ENCODE results near the gene TRIM10.

The TRIM10 gene

DNA sequence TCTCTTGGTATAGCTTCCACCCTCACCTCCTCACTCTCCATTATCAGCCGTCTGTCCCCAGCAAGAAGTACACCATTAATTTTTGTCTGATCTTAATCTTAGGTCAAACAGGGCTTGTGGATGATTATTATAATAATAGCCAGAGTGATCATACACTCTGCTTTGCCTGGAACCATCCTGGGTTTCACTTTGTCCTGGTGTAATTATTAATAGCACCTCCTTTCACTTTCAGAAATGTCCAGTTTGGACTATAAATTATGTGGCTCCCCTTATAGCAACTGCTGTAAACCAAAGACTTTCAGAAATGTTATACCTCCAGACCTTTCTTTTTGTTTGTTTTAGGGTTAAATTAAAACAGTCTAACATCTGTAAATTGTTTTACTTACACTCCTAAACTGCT, 47.2 kb downstream of the TRIM10 start:
- H3K27me3 ChIP-seq (replicated peaks; ENCODE audit: control insufficient read depth, insufficient read depth, low read length): peaks cover 49% of the 10 kb centered on the region
- no peak for DNase-seq (ENCODE audit: low read depth)
- no peaks in the 10 kb centered on the region for H3K36me3 ChIP-seq (ENCODE audit: control insufficient read depth, insufficient read depth, low read length, severe bottlenecking)
- no peaks in the 10 kb centered on the region for H3K4me1 ChIP-seq (ENCODE audit: control insufficient read depth, insufficient read depth, low read length)
- H3K9ac ChIP-seq (ENCODE audit: low read length): no peak overlapping the region
- H3K4me3 ChIP-seq (ENCODE audit: low read length): no peak overlapping the region
- H3K9me3 ChIP-seq (ENCODE audit: control insufficient read depth, low read length): no peaks in the 10 kb centered on the region

DNA sequence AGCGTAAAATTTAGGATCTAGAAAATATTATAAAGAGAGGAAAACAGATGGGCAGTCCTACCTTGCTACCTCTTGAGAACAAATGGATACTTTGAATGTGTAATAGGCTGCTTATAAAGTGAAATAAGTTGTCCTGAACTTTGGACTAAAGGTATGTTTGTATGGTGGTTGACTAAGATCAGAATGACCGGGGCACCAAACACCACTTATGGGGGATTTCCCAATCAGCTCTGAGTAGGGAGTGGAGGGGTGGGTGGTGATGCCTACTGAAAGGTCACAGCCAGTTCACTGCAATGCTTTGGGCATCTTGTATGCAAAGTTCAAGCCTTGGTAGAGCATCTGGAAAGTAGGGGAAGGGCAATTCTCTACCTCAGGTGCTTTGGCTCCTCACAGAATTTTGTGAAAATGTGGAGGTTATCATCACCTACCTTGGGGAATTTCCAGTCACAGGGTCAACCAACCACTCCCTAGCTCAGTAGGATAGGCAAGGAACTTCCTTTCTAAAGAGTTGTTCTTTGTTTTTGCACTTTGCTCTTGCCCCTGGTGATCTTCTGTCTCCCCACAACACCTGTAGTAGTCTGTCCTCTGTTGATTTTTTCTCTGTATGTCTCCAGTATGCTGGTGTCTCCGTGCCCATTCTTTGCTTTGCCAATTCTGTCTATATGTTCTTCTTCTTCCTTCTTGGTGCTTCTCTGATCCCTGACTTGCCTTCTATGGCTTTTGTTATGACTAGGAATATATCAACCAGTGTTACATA, 47.8 kb downstream of the TRIM10 start, which contains the start of gene TRIM31:
TSS of gene TRIM31 (minus strand) at position 88 of the 757 bp plus-strand sequence. CDS start 285 bp downstream, outside the sequence.
- Histone ChIP-seq H3K36me3 (ENCODE audit: control insufficient read depth, insufficient read depth, low read length, severe bottlenecking) (no peaks in the 10 kb centered on the region), H3K27me3 (replicated peaks; ENCODE audit: control insufficient read depth, insufficient read depth, low read length) (peaks cover 54% of the 10 kb centered on the region), H3K9ac (ENCODE audit: low read length) (no peak within 1 kb of the TSS), H3K4me3 (ENCODE audit: low read length) (no peak within 1 kb of the TSS), H3K9me3 (ENCODE audit: control insufficient read depth, low read length) (no peaks in the 10 kb centered on the region), H3K4me1 (ENCODE audit: control insufficient read depth, insufficient read depth, low read length) (no peaks in the 10 kb centered on the region)
- DNase-seq (ENCODE audit: low read depth): no peak

DNA sequence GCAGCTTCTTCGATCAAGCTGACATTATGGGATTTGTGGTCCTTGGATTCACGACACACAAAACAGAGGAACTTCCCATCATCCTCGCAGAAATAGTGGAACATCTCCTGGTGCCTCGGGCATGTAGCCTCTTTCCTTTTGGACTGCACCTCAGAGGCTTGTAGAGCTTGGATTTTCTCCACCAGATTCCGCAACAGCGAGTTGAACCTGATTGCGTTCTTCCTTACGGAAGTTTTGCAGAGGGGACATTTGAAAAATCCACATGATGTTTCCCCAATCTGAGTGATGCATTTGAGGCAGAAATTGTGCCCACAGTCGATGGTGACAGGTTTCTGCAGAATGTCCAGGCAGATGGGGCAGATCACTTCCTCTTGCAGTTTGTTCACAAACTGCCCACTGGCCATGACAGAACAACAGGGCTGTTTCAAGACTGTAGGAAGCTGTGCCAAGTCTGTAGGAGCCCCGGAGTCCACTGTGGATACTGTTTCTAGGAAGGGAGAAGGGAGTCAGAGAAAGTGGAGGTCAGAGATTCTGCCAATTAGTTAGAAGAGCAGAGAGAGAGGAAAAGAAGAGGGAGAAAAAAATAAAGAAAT, 48.5 kb downstream of the TRIM10 start:
- H3K4me1 ChIP-seq (ENCODE audit: control insufficient read depth, insufficient read depth, low read length): no peaks in the 10 kb centered on the region
- H3K9me3 ChIP-seq (ENCODE audit: control insufficient read depth, low read length): no peaks in the 10 kb centered on the region
- no peak overlapping the region for H3K4me3 ChIP-seq (ENCODE audit: low read length)
- DNase-seq (ENCODE audit: low read depth): no peak
- H3K9ac ChIP-seq (ENCODE audit: low read length): no peak overlapping the region
- no peaks in the 10 kb centered on the region for H3K36me3 ChIP-seq (ENCODE audit: control insufficient read depth, insufficient read depth, low read length, severe bottlenecking)
- peaks cover 57% of the 10 kb centered on the region for H3K27me3 ChIP-seq (replicated peaks; ENCODE audit: control insufficient read depth, insufficient read depth, low read length)

DNA sequence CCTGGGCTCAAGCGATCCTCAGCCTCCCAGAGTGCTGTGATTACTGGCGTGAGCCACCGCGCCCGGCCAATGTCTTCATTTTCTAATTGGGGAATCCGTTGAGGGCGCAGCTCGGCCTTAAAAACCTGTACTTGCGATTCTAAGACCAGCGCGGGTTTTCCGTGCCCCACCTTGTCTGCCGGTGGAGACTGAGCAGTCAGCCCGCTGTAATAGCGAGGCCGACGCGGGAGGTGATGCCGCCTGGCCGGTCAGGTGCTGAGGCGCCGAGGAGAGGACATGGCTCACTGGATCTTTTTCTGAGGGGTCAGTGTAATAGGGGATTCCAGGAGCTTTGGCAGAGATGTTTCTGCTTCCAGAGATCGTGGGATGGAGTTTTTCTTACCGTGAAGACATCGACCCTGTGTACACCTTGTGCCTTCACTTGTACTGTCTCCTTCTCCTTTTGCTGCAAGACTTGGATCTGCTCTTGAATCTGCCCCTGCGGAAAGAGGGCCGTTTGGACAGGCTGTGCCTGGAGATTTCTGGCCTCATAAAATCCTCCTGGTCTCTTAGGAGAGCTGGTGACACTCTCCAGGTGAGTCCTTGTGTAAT, 49.6 kb downstream of the TRIM10 start:
- Histone ChIP-seq H3K4me1 (ENCODE audit: control insufficient read depth, insufficient read depth, low read length) (no peaks in the 10 kb centered on the region), H3K9me3 (ENCODE audit: control insufficient read depth, low read length) (no peaks in the 10 kb centered on the region), H3K9ac (ENCODE audit: low read length) (no peak overlapping the region), H3K27me3 (replicated peaks; ENCODE audit: control insufficient read depth, insufficient read depth, low read length) (peaks cover 61% of the 10 kb centered on the region), H3K4me3 (ENCODE audit: low read length) (no peak overlapping the region), H3K36me3 (ENCODE audit: control insufficient read depth, insufficient read depth, low read length, severe bottlenecking) (no peaks in the 10 kb centered on the region)
- no peak for DNase-seq (ENCODE audit: low read depth)

DNA sequence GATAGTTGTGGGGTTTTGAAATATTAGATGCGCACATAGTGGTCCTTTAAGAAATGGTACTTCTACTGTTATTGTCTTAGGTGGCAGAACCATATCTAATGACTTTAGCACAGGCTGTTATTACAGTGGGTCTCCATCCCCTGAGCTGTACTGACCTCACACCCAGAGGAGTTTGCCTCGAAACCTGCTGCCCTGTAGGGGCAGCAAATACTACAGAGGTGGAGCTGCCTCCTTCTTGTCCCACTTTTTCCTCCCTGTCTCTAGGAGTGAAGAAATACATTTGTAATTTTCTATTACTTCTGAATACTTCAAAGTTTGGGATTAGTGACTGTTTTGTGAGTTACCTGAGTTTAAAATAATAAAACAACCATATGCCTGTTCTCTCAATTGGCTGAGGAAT, 56.4 kb downstream of the TRIM10 start:
- no peaks in the 10 kb centered on the region for H3K36me3 ChIP-seq (ENCODE audit: control insufficient read depth, insufficient read depth, low read length, severe bottlenecking)
- no peaks in the 10 kb centered on the region for H3K9me3 ChIP-seq (ENCODE audit: control insufficient read depth, low read length)
- DNase-seq (ENCODE audit: low read depth): no peak
- H3K4me3 ChIP-seq (ENCODE audit: low read length): no peak overlapping the region
- peaks cover 30% of the 10 kb centered on the region for H3K4me1 ChIP-seq (ENCODE audit: control insufficient read depth, insufficient read depth, low read length)
- H3K27me3 ChIP-seq (replicated peaks; ENCODE audit: control insufficient read depth, insufficient read depth, low read length): peaks cover 40% of the 10 kb centered on the region
- no peak overlapping the region for H3K9ac ChIP-seq (ENCODE audit: low read length)

DNA sequence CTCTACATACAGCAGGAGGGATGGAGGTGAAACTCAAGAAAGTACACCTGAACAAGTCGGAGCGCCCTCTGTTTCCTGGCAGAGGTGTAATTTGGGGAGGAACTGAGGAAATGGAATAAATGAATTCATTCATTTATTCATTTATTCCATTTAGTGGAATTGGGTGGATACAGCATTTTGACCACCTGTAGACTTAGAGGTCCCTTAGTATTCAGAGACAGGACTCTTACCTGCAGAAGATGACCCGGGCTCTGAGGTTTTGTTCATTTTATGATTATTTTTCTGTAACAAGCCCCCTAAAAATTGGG, 57.2 kb downstream of the TRIM10 start:
- Histone ChIP-seq H3K36me3 (ENCODE audit: control insufficient read depth, insufficient read depth, low read length, severe bottlenecking) (no peaks in the 10 kb centered on the region), H3K4me1 (ENCODE audit: control insufficient read depth, insufficient read depth, low read length) (peaks cover 30% of the 10 kb centered on the region), H3K4me3 (ENCODE audit: low read length) (peak overlapping the region; percentile 82), H3K9me3 (ENCODE audit: control insufficient read depth, low read length) (no peaks in the 10 kb centered on the region), H3K27me3 (replicated peaks; ENCODE audit: control insufficient read depth, insufficient read depth, low read length) (peaks cover 42% of the 10 kb centered on the region), H3K9ac (ENCODE audit: low read length) (no peak overlapping the region)
- DNase-seq (ENCODE audit: low read depth): no peak

DNA sequence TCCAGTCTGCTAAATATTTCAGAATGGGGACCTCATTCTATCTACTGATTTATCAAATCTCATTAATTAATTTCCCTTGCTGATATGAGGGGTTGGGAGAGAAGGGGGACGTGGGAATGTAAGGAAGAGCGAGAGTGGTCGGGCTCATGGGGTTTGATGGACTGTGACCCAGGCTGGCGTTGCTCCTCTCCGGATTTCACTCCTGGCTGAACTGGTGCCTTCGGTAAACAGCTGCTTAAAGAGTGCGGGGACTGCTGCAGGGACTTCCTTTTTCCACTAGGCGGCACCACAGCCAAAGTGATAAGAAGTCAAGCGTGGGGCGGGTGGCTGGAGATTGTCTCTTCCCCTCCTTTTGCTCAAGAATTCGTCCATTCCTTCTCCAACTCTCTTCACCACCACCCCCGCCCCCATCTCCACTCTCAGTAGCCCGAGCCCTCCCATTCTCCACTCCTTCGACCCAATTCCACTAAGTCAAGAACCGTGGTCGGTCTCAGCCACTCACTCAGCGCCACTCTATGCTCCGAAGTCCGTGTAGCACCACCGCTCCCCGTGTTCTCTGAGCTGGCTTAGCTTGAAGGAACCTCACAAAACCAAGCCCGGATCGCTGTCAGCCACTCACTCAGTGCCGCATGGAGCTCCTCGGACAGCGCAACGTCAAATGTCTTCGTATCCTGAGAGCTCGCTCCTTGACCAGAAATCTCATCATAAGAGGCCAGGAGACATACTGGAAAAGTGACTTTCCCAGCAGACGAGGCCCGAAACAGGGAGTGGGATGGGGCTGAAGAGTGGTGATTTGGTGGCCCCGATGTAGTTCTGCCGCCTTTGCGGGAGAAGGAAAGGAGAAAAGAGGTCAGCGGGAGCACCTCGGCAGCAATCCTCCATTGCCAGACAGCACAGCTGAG, 57.8 kb downstream of the TRIM10 start:
- peaks cover 43% of the 10 kb centered on the region for H3K27me3 ChIP-seq (replicated peaks; ENCODE audit: control insufficient read depth, insufficient read depth, low read length)
- H3K4me3 ChIP-seq (ENCODE audit: low read length): peak overlapping the region; percentile 82
- H3K9me3 ChIP-seq (ENCODE audit: control insufficient read depth, low read length): no peaks in the 10 kb centered on the region
- no peaks in the 10 kb centered on the region for H3K36me3 ChIP-seq (ENCODE audit: control insufficient read depth, insufficient read depth, low read length, severe bottlenecking)
- peaks cover 30% of the 10 kb centered on the region for H3K4me1 ChIP-seq (ENCODE audit: control insufficient read depth, insufficient read depth, low read length)
- peak overlapping the region; percentile 83 for H3K9ac ChIP-seq (ENCODE audit: low read length)
- DNase-seq (ENCODE audit: low read depth): peak; percentile 96

DNA sequence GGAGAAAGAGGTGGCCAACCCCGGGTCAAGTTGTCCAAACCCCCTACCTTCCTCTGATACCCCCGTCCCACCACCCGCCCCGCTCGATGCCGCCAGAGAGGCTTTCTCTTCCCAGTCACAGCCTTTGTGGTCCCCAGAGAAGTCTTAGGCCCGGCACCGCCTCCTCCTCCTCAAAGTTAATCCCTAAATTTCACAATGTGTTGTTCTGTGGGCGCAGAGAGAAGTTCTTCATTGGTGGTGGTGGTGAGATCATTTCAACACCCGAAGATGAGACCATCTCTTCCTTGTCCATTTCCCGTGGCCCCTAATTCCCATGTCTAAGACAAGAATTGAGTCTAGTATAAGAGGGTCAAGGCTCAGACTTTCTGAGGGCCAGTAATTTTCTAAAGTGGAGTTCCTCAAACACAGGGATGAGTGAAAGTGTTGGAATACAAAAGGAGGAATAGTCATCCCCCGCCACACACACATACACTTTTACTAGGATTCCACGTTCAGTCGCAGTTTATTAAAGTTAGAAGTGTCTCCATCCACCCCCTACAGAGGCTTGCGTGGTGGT, 58.5 kb downstream of the TRIM10 start:
- peak; percentile 73 for DNase-seq (ENCODE audit: low read depth)
- H3K9me3 ChIP-seq (ENCODE audit: control insufficient read depth, low read length): no peaks in the 10 kb centered on the region
- peak overlapping the region; percentile 83 for H3K9ac ChIP-seq (ENCODE audit: low read length)
- H3K27me3 ChIP-seq (replicated peaks; ENCODE audit: control insufficient read depth, insufficient read depth, low read length): peaks cover 47% of the 10 kb centered on the region
- no peaks in the 10 kb centered on the region for H3K36me3 ChIP-seq (ENCODE audit: control insufficient read depth, insufficient read depth, low read length, severe bottlenecking)
- H3K4me1 ChIP-seq (ENCODE audit: control insufficient read depth, insufficient read depth, low read length): peaks cover 30% of the 10 kb centered on the region
- peak overlapping the region; percentile 82 for H3K4me3 ChIP-seq (ENCODE audit: low read length)

All from adipocyte (in vitro differentiated cells).